ENCODE results near the gene GPN1.

Gene GPN1

GRCh38 chr2:27647737-27648136 is 18.9 kb downstream of the GPN1 start:
- TF ChIP-seq, protein P1, sequence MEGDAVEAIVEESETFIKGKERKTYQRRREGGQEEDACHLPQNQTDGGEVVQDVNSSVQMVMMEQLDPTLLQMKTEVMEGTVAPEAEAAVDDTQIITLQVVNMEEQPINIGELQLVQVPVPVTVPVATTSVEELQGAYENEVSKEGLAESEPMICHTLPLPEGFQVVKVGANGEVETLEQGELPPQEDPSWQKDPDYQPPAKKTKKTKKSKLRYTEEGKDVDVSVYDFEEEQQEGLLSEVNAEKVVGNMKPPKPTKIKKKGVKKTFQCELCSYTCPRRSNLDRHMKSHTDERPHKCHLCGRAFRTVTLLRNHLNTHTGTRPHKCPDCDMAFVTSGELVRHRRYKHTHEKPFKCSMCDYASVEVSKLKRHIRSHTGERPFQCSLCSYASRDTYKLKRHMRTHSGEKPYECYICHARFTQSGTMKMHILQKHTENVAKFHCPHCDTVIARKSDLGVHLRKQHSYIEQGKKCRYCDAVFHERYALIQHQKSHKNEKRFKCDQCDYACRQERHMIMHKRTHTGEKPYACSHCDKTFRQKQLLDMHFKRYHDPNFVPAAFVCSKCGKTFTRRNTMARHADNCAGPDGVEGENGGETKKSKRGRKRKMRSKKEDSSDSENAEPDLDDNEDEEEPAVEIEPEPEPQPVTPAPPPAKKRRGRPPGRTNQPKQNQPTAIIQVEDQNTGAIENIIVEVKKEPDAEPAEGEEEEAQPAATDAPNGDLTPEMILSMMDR (conservative IDR thresholded peaks at IDR 0.05; ENCODE audit: low read depth, low read length): no peak
- DNase-seq (ENCODE audit: low read depth): no peak
- H3K4me3 ChIP-seq (ENCODE audit: low read length): no peak overlapping the region

GRCh38 chr2:27651056-27651455 is 22.2 kb downstream of the GPN1 start:
- DNase-seq (ENCODE audit: low read depth): no peak
- TF ChIP-seq, protein P1 (conservative IDR thresholded peaks at IDR 0.05; ENCODE audit: low read depth, low read length): no peak
- no peak overlapping the region for H3K4me3 ChIP-seq (ENCODE audit: low read length)

GRCh38 chr2:27652341-27652740 is 23.5 kb downstream of the GPN1 start:
- TF ChIP-seq, protein P1 (conservative IDR thresholded peaks at IDR 0.05; ENCODE audit: low read depth, low read length): no peak
- DNase-seq (ENCODE audit: low read depth): no peak
- H3K4me3 ChIP-seq (ENCODE audit: low read length): no peak overlapping the region

DNA sequence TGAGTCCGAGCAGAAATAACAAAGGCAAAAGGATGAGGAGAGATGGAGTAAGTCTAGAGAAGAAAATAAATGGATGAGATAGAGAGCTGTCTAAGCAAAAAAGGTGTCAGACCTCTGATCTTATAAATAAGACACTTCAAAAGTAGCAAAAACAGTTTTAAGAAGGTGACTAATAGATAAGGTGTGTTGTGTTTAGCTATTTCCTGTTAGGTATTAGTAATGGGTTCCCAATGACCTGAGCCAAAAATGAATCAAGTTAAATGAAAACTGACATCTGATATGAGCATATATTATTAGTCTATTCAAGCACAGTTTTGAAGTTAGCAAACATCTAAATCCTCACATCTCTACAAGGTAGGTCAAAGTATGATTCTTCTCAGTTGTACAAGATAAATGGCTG is 23.9 kb downstream of the GPN1 start:
- DNase-seq (ENCODE audit: low read depth): no peak
- TF ChIP-seq, protein P1 (conservative IDR thresholded peaks at IDR 0.05; ENCODE audit: low read depth, low read length): no peak
- H3K4me3 ChIP-seq (ENCODE audit: low read length): no peak overlapping the region

DNA sequence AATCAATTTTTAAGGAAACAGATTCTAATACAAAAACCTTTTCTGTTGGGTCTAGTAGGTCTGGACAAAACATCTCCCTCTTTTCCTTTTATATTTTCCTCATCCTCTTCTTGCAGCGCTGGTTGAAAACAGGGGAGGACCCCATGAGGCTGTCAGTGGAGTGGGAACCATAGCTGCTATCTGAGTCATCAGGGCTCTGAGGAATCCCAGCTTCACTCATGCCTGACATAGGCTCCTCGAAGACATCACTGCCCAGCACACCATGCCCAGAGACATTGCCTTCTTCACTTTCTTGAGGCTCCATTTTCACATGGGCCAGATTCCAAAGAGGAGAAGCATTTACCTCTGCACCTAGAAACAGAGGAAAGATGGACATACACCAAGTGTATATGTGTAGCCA is 24.5 kb downstream of the GPN1 start:
- TF ChIP-seq, protein P1 (conservative IDR thresholded peaks at IDR 0.05; ENCODE audit: low read depth, low read length): no peak

GRCh38 chr2:27655155-27655951 is 26.5 kb downstream of the GPN1 start:
- TF ChIP-seq, protein P1 (conservative IDR thresholded peaks at IDR 0.05; ENCODE audit: low read depth, low read length): no peak
- peak; percentile 72 for DNase-seq (ENCODE audit: low read depth)
- H3K4me3 ChIP-seq (ENCODE audit: low read length): no peak overlapping the region

More for the DNA sequence above, 24.5 kb downstream of the GPN1 start:
- DNase-seq (ENCODE audit: low read depth): no peak
- no peak overlapping the region for H3K4me3 ChIP-seq (ENCODE audit: low read length)

DNA sequence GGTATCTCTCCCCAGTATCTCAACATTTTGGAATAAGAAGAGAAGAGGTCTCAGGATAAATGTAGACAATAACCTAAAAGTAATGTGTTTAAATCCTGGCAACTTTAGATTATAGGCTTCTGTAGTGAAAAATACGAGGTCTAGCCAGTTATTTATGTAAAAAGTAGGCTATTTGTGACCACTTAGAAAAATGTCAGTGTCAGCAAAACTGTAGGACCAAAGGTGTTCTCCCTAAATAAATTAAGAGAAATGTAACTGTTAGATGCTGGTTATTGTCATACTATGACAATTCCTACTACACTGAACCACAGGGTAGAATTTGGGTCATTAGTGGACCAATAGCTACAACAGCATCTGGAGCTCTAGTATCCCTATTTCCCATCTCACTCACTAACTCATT is 32.5 kb downstream of the GPN1 start:
- H3K4me3 ChIP-seq (ENCODE audit: low read length): no peak overlapping the region
- DNase-seq (ENCODE audit: low read depth): no peak
- TF ChIP-seq, protein P1 (conservative IDR thresholded peaks at IDR 0.05; ENCODE audit: low read depth, low read length): no peak
